Activated T-helper 2 cell treated with anti-CD3 and anti-CD28 coated beads, Interferon-gamma antibody, Interleukin-2, Interleukin-4, amounts not matched to agents 10 μg/mL and 5 μg/mL and 100 μg/mL, durations not matched to agents 14 hours and 24 hours and 36 hours (primary cell): ENCODE measurements around the gene UVSSA. TPM values are rescaled to one million over a fixed set of nuclear protein-coding genes. Genes with fewer than 3 reads are reported as not detected.

Source experiments
- DNase-seq: peaks from one replicate; pipeline ENCODE4 v3.0.0; 2021; ENCODE audit warnings: low spot score
- H3K27ac Mint-ChIP-seq: one replicate; pipeline ENCODE4 v1.8.0; 2021; ENCODE audit warnings: mixed read lengths
- H3K27me3 Mint-ChIP-seq: one replicate; pipeline ENCODE4 v1.8.0; 2021; ENCODE audit warnings: low read depth, mixed read lengths
- H3K36me3 Mint-ChIP-seq: one replicate; pipeline ENCODE4 v1.8.0; 2021; ENCODE audit warnings: low read depth, mixed read lengths
- H3K4me1 Mint-ChIP-seq: one replicate; pipeline ENCODE4 v1.8.0; 2021; ENCODE audit warnings: low read depth, mixed read lengths
- H3K4me3 Mint-ChIP-seq: one replicate; pipeline ENCODE4 v1.8.0; 2021; ENCODE audit warnings: low read depth, mild to moderate bottlenecking, moderate library complexity, mixed read lengths
- H3K9me3 Mint-ChIP-seq: one replicate; pipeline ENCODE4 v1.8.0; 2021; ENCODE audit warnings: mixed read lengths
- intact Hi-C: fragments of 100-400 bp; cut with micrococcal nuclease; formaldehyde crosslinking; loops from one replicate; pipeline ENCODE4 v1.15.1; 2023
- total RNA-seq: library from RNA; stranded (reverse); gene quantifications from 2 replicates; pipeline ENCODE4 v1.2.3, GENCODE V29; 2022

The UVSSA gene
- total RNA-seq, 1 donor from 2014 or later, result 23.5 TPM

- intact Hi-C loops, result no loop called here
- H3K4me1 Mint-ChIP-seq, result no peaks in the 10 kb centered on the region
- no peaks in the 10 kb centered on the region for H3K36me3 Mint-ChIP-seq
- no peak overlapping the region for H3K27ac Mint-ChIP-seq
- H3K27me3 Mint-ChIP-seq, result no peaks in the 10 kb centered on the region
- no peaks in the 10 kb centered on the region for H3K9me3 Mint-ChIP-seq
- DNase-seq, result no peak
- H3K4me3 Mint-ChIP-seq, result no peak overlapping the region
Observed at GRCh38 chr4:1360423-1361283, 13.6 kb downstream of the UVSSA start.

GRCh38 chr4:1361431-1361830, 14.4 kb downstream of the UVSSA start:
- Mint-ChIP-seq H3K36me3 (no peaks in the 10 kb centered on the region), H3K9me3 (no peaks in the 10 kb centered on the region), H3K4me3 (no peak overlapping the region), H3K27ac (no peak overlapping the region), H3K27me3 (no peaks in the 10 kb centered on the region), H3K4me1 (no peaks in the 10 kb centered on the region)
- DNase-seq, result no peak
- intact Hi-C loops, result no loop called here

- H3K27me3 Mint-ChIP-seq, result no peaks in the 10 kb centered on the region
- no peaks in the 10 kb centered on the region for H3K4me1 Mint-ChIP-seq
- DNase-seq, result no peak
- intact Hi-C loops, result no loop called here
- H3K9me3 Mint-ChIP-seq, result no peaks in the 10 kb centered on the region
- H3K27ac Mint-ChIP-seq, result no peak overlapping the region
- no peak overlapping the region for H3K4me3 Mint-ChIP-seq
- H3K36me3 Mint-ChIP-seq, result no peaks in the 10 kb centered on the region
Observed at GRCh38 chr4:1362046-1362445, 15.0 kb downstream of the UVSSA start.

- Mint-ChIP-seq H3K9me3 (no peaks in the 10 kb centered on the region), H3K36me3 (no peaks in the 10 kb centered on the region), H3K4me1 (no peaks in the 10 kb centered on the region), H3K27me3 (no peaks in the 10 kb centered on the region), H3K27ac (no peak overlapping the region), H3K4me3 (no peak overlapping the region)
- intact Hi-C loops, result no loop called here
- no peak for DNase-seq
Observed at GRCh38 chr4:1362521-1362920, 15.5 kb downstream of the UVSSA start.

- intact Hi-C loops, result no loop called here
- Mint-ChIP-seq H3K27ac (no peak overlapping the region), H3K27me3 (no peaks in the 10 kb centered on the region), H3K4me1 (no peaks in the 10 kb centered on the region), H3K4me3 (no peak overlapping the region), H3K9me3 (no peaks in the 10 kb centered on the region), H3K36me3 (no peaks in the 10 kb centered on the region)
- no peak for DNase-seq
Observed at GRCh38 chr4:1363513-1363912, 16.5 kb downstream of the UVSSA start.

- H3K4me3 Mint-ChIP-seq, result no peak overlapping the region
- intact Hi-C loops, result no loop called here
- H3K36me3 Mint-ChIP-seq, result no peaks in the 10 kb centered on the region
- H3K27ac Mint-ChIP-seq, result no peak overlapping the region
- H3K4me1 Mint-ChIP-seq, result no peaks in the 10 kb centered on the region
- no peak for DNase-seq
- no peaks in the 10 kb centered on the region for H3K27me3 Mint-ChIP-seq
- H3K9me3 Mint-ChIP-seq, result no peaks in the 10 kb centered on the region
Observed at GRCh38 chr4:1364217-1364616, 17.2 kb downstream of the UVSSA start.

- Mint-ChIP-seq H3K27ac (no peak overlapping the region), H3K4me3 (no peak overlapping the region), H3K9me3 (no peaks in the 10 kb centered on the region), H3K4me1 (no peaks in the 10 kb centered on the region), H3K36me3 (no peaks in the 10 kb centered on the region), H3K27me3 (no peaks in the 10 kb centered on the region)
- no peak for DNase-seq
- intact Hi-C loops, result no loop called here
Observed at GRCh38 chr4:1364748-1365147, 17.7 kb downstream of the UVSSA start.

GRCh38 chr4:1365271-1366178, 18.5 kb downstream of the UVSSA start:
- Mint-ChIP-seq H3K4me1 (no peaks in the 10 kb centered on the region), H3K9me3 (no peaks in the 10 kb centered on the region), H3K27me3 (no peaks in the 10 kb centered on the region), H3K4me3 (no peak overlapping the region), H3K36me3 (no peaks in the 10 kb centered on the region), H3K27ac (no peak overlapping the region)
- intact Hi-C loops, result no loop called here
- DNase-seq, result no peak

GRCh38 chr4:1366371-1367229, 19.6 kb downstream of the UVSSA start:
- Mint-ChIP-seq H3K9me3 (no peaks in the 10 kb centered on the region), H3K27me3 (no peaks in the 10 kb centered on the region), H3K4me3 (no peak overlapping the region), H3K36me3 (no peaks in the 10 kb centered on the region), H3K4me1 (no peaks in the 10 kb centered on the region), H3K27ac (no peak overlapping the region)
- intact Hi-C loops, result no loop called here
- no peak for DNase-seq

GRCh38 chr4:1367230-1367935, 20.4 kb downstream of the UVSSA start:
- Mint-ChIP-seq H3K9me3 (no peaks in the 10 kb centered on the region), H3K27me3 (no peaks in the 10 kb centered on the region), H3K4me3 (no peak overlapping the region), H3K27ac (no peak overlapping the region), H3K4me1 (no peaks in the 10 kb centered on the region), H3K36me3 (no peaks in the 10 kb centered on the region)
- intact Hi-C loops, result no loop called here
- no peak for DNase-seq

GRCh38 chr4:1367936-1368289, 20.9 kb downstream of the UVSSA start:
- no peaks in the 10 kb centered on the region for H3K27me3 Mint-ChIP-seq
- no peaks in the 10 kb centered on the region for H3K9me3 Mint-ChIP-seq
- intact Hi-C loops, result no loop called here
- no peak overlapping the region for H3K4me3 Mint-ChIP-seq
- H3K36me3 Mint-ChIP-seq, result no peaks in the 10 kb centered on the region
- no peak for DNase-seq
- H3K4me1 Mint-ChIP-seq, result no peaks in the 10 kb centered on the region
- no peak overlapping the region for H3K27ac Mint-ChIP-seq

- no peak for DNase-seq
- no peak overlapping the region for H3K27ac Mint-ChIP-seq
- intact Hi-C loops, result no loop called here
- H3K36me3 Mint-ChIP-seq, result peaks cover 2% of the 10 kb centered on the region
- H3K4me3 Mint-ChIP-seq, result no peak overlapping the region
- no peaks in the 10 kb centered on the region for H3K9me3 Mint-ChIP-seq
- H3K4me1 Mint-ChIP-seq, result no peaks in the 10 kb centered on the region
- H3K27me3 Mint-ChIP-seq, result no peaks in the 10 kb centered on the region
Observed at GRCh38 chr4:1368421-1369090, 21.5 kb downstream of the UVSSA start.
